G401.6 (cell line): ENCODE results near the gene FSTL4.

Experiments used
- FAIRE-seq: peaks from 2 replicates; lab custom pipeline; 2012; peaks lifted over from hg19 to GRCh38; lab: Jason Lieb, UNC

The FSTL4 gene

DNA sequence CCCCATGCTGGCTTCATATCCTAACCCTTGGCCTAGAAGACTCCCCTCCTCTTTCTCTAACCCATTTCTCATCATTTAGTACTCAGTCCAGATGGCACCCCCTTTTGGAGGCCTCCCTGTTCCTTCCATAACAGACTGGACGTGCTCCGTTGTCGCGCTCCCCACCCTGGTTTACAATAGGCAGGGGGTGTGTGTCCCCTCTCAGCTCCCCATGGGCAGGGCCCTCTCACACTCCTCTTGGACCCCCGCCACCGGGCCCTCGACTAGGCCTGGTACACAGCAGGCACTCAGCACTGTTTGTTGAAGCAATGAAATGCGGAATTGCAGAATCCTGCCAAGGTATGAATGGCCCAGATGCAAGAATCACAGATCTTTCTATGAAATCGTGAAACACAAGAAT is 227.4 kb downstream of the FSTL4 start:
- no peak for FAIRE-seq

DNA sequence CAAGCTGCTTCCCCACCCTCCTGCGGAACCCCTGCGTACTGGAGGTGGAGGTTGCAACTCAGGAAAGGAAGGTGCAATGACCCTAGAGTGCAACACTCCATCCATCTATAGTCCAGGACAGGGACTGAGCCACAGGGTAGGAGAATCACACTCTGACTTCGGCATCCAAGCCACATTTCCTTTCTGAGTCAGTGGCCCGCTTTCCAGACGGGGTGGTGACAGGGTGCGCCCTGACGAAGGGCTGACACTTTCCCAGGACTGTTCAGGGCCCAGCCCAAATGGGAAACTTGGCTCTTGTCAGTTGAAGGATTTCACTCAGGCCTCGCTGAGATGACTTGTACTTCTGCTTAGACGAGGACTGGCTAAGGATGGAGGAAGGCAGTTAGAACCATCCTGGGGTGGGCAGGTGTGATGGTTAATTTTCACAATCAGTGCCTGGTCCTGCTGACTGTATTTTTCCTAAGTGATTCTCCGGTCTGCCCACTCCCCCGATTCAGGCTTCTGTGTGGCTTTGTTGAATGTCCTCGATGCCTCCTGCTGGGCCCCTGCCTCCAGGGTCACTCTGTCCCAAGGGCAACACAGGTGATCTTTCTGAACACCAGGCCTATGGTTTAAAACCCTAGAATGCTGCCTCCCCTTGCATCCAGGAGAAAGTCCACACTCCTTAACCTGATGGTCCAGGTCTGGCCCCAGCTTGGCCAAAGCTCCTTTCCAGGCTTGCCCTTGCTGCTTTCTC is 228.1 kb downstream of the FSTL4 start:
- no peak for FAIRE-seq

DNA sequence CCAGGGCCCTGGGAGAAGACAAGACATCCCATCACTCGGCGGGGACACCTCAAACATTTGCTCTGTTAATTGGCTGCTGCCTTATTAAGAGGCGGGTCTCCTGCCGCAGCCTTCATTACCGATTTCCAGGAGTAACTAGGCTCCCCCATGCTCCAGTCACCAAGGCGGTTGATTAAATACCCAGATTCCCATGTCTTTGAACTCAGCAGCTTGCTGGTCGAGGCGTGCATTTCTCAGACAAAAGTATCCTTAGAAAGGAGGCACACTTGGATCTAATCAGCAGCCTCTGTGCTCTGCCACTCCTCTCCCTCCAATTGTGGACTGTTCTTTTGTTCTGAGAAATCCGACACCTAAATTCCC is 228.8 kb downstream of the FSTL4 start:
- no peak for FAIRE-seq

DNA sequence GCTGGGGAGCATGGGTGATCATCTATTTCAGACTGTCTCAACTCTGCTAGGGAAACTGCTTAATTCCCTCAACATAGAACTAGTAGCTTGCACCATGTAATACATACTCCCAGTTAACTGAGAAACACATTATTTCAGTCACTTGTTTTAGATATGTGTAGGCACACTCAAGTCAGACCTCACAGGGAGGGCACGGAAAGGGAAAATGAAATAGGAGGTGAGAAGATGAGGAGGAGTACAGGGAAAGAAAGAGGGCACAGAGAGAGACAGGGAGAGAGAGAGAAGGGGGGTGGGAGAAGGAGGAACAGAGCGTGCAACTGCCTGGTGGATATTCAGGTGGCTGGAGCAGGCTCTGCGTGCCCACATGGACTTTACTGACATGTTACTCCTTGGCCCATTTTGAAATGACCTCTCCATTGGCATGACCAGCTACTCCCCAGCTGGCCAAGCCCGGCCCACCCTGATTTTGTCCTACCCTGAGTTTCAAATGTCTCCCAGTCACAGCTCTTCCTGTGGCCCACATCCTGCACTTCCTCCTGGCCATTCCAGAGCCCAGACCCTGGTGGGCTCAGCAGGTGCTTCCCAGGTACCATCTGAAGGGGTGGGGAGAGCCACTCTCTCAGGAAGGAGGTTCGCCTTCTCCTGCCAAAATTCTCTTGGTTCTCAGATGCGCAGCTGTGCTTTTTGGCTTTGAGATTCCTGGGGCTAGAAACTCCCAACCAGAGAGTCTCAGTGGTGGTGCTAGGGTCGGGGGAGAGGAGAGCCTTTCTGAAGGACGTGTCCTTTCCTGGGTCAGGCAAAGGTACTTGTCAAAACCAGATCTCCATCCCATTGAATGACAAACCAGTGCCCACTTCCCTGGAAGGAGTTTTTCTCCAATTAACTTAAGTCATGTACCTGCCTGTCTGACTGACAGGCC is 229.4 kb downstream of the FSTL4 start:
- FAIRE-seq = no peak

DNA sequence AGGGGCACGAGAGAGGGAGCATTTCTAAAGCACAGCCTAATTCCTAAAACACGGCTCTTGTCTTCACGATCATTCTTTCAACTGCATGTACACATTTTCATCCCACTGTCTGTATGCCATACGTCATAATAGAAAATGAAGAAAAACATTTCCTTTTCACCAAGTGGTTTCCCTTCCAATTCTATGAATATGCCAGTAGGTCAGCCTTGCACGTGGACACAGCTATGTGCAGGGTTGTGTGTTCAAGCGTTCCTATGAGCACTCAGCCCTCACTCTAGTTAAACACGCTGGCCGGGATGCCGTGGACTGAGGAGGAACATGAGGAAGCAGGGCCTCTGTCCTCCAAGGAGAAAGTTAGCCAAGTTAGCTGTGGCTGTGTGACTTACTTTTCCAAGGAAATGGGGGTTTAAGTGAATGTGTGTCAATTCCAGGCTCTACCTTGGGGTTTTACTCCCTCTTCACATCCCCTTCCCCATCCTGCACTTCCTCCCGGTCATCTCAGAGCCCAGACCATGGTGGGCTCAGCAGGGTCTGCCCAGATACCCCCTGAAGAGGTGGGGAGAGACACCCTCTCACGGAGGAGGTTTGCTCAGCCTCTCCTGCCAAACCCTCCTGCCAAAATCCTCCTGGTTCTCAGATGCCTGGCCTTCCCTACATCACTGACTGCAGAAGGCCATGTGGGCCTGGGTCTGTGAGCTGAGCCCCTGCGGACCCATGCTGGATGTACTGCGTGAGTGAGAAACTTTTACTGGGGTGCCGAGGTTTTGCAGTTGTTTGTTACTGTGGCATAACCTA is 230.6 kb downstream of the FSTL4 start:
- FAIRE-seq = no peak

DNA sequence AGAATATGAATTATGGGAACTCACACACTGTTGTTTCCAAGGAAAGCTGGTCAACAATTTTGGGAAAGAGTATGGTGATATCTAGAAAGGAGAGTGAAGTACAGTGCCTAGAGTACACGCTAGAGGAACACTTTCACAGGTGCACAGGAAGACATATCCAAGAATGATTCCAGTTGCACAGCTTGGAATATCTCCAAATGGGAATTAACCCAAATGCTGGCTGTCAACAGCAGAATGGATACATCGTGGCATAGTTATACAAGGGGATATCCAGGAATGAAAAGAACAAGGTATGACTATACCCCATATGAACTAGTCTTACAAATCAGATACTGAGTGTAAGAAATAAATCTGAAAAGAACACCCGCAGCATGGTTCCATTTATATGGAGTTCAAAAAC is 231.3 kb downstream of the FSTL4 start:
- FAIRE-seq = no peak

DNA sequence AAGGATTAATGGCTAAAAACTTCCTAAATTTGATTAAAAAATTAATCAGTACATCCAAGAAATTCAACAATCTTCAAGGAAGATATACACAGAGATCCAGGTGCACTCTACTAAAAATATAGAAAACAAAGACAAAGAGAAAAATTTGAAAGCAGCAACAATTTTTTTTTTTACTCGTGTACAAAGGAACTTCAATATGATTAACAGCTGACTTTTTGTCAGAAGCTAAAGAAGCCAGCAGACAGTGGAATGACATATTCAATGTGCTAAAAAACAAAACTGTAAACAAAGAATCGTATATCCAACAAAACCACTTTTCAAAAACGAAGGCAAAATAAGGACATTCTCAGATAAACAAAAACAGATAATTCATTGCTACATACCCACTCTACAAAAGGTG is 234.6 kb downstream of the FSTL4 start:
- FAIRE-seq = no peak

DNA sequence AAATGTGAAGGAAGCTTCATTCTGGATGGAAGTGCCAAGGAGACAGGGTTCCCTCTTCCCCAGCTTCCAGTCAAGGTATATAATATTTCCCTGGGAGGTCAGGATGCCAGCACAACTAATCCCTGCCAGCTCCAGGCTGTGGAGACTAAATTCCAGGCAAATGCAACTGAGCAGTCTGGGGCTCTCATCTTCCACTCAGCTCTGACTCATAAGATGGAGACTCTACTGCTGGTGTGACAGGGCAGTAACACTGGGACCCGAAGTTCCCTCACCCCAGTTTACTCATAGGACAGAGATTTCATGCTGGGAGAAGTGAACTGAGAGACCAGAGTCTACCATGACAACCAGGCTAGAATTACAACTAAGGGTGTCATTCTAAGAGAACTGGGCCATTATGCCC is 235.4 kb downstream of the FSTL4 start:
- FAIRE-seq = no peak

DNA sequence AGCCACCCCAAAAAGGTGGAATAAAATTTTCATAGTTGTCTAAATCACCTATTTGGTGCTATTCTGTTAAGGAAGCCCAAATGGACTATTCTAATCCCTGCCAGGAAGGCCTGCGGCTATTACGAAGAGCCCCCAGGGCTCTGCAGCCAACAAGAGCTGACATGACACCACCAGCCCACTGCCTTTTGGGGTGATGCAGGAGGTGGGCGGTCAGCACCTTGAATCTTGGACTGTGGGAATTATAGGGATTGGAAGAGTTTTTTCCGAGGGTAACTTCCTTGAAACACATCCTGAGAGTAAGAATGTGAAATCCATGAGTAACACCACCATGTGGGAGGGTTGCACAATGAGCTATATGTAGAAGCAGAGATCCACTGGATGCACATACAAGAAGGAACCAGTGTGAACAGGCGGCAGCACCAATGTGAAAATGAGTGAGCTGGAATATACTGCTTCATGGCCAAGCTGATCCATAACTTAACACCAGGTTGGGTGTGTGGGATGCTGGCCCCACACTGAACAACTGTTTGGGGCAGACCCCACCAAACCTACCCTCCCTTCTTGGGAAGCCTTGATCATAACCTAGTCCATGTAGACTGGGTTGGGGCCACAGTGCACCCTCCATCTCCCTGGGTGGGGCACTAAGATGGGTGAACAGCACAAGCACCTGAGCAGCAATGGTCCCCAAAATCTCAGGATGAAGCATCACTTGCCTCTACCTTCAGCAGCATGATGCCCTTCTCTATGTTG is 239.0 kb downstream of the FSTL4 start:
- no peak for FAIRE-seq

DNA sequence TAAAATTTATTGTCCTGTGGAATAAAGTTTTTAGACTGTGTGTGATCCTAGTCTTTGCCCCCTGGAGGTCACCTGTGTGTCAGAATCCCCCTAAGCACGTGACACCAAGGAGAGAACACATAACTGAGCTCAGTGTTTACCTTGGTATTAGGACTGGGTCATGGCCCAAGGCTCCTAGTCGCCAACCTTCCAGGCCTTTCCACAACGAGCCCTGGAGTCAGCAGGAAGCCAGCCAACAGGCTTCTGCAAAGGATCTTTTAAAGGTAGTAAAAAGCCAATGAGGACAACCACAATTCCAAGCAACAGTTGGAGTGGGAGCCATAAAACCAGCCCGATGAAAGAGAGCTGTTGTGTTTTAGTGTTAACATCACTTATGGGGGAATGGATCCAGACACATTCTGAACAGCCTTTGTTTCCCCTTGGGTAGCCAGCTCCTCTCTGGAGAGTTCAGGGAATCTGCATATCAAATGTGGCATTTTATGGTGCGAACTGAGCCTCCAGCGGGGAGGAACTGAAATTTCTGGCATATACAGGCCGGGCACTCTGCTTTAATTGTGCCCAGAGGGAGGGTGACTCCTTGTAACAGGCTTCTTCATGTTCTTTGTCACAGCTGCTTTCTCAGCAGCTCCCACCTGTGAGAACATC is 239.9 kb downstream of the FSTL4 start:
- no peak for FAIRE-seq

DNA sequence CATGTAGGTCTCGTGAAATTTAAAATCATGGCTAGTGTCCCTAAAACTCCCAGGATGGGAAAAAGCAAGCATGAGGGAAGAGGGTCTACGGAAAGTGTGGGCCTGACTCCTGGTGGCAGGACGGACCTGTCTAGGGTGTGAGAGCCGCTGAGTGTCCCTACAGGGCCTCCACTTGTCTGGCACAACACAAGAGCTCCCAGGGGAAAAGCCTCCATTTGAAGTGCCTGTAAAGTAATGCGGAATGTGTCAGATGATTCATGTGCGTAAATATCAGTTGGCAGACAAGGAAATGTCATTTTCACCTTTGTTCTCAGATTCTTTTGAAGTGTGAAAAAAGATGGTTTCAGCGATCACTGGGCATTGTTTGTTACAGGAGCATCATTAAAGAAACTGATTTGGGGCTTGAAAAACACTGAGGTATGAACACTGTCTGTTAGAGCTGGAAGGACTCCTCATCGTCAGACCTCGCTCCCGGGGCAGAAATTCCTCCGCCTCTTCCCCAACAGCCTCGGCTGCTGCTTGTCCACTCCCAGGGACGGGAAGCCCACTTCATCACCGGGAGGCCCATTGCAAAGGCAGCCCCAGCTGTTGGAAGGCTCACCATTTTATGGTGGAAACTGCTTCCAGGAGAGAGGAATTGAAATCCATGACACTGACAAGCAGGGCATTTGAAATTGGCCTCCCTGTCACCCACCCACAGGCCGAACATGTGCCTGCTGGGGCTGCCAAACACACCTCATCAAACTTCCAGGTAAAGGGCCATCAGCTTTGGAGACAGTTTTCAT is 240.8 kb downstream of the FSTL4 start:
- no peak for FAIRE-seq

DNA sequence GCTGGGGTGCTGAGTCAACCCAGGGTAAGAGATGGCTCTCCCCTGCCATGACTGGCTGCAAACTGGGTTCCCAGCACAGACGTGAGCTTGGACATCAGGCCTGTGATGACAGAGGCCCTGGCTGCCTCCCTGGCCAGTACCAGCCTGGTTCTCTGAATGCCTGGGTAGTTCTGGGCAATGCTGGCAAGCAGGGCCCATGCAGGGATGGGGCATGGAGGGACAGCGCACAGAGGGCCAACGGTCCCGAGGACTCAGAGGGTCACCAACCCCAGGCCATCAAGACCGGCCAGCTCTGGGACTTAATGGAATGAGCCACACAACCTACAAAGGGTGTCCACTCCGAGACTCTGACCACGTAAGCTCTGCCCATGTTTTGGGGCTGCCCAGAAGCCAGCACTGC is 241.4 kb downstream of the FSTL4 start:
- FAIRE-seq = no peak

DNA sequence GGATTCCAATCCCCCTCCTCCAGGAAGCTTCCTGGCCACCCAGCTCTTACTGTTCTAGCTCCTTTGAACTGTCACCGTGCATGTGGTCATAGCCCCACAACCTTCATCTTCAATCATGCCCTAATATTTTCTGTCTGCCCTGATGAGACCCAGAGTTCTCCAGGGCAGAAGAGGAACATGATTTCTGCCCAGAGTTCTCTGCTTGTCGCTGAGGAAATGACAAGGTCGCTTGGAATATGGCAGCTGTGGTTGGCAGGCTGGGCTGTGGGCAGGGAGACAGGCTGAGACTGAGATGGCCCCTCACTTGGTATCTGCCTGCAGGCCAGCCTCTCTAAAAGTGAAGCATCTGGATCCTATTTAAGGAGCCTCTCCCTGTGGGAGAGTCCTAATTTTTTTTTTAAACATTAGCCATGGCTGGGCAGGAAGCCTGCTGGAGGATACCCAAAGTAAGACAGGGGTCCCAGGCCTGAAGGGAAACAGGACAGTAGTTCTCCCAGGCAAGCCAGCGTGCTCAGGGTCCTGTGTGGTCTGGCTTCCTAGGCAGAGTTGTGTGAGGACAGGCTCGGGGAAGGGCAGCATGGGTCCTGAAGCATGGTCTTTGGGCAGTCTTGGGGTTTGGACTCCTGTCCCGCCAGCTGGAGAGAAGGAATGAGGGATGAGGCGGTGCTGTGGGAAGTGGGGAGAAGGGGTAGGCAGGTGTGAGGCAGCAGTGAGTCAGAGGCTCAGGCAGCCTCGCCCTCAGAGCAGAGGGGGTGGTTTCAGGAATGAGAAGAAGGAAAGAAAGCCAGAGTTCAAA is 242.1 kb downstream of the FSTL4 start:
- FAIRE-seq = no peak

DNA sequence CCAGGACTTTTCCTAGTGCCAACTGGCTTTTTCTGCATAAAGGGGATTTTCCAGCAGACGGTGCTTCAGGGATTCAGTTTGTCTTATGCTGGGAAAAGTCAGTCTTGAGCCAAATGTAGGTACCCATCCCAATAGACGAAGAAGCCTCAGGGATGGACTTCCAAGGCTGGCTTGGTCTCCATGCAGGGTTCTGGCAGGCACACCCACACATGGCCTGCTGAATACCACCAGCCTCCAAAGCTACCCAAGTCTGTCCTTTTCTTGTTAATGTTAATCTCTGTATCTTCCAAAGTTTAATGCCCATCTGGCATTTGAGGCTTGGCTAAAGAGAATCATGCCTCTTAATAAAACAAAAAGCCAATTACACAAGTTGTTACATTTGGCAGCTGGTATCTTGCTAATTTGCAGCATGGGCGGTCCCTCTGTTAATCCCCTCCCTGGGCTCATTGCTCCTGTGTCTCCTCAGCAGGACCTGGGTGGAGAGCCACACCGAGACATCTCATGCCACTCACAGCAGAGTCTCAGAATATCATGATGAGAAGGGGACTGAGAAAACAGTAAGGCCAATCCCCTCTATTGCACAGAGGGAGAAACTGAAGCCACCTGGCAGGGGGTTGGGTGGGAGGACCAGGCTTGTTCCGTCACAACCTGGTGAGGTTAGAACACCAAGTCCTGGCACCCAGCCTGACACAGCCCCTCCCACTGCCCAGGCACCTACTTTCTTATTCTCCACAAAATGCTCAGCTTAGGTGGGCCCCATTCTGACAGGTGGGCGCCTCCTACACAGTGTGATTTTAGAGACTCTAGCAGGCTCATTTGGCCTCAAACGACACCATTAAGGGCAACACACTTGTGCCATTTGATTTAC is 243.2 kb downstream of the FSTL4 start:
- no peak for FAIRE-seq

DNA sequence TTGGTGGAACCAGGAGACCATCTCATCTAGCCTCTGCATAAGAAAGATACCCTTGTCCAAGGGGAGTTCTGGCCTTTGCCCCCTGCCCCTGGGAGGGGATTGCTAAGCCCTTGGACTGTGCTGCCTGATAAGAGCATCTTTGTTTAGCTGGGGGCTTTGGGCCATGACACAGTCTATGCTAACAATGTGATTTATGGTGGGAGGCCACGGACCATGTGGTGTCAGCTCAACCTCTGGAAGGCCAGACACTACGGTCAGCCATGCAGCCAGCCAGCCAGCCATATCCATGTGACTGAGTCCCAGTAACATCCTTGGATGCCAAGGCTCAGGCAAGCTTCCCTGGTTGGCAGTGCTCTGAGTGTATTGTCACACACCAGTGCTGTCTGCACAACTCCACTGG is 244.4 kb downstream of the FSTL4 start:
- no peak for FAIRE-seq

DNA sequence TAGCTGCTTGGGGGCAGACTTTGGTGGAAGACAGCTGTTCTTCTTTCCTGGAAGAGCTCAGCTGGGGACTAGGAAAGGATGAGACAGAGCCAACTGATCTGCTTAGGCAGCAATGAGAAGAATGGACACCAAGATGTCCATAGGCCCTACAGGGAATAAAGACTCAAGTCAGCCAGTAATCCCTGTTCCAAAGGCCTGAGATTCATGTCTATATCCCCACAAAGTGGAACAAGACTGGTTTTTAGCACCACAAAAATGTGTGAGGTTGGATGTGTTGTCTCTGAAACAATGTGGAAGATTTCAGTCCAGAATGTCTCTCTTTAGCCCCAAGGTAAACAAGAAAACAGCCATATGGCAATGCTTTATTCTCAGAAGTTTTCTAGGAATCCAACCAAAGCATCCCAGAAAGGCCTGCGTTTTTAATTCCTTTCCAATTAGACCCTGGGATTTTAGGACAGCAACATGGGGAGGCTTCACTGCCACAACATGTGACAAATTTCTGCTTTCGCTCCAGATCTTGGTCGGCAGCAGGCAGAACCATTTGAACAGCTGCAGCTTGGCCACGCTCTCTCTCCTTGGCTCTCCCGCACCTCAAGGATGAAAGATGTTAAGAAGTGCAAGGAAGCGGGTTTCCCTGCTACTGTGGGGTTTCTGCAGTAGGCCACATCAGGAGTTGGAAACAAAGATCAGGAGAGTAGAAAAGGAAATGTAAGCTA is 245.1 kb downstream of the FSTL4 start:
- FAIRE-seq = no peak

DNA sequence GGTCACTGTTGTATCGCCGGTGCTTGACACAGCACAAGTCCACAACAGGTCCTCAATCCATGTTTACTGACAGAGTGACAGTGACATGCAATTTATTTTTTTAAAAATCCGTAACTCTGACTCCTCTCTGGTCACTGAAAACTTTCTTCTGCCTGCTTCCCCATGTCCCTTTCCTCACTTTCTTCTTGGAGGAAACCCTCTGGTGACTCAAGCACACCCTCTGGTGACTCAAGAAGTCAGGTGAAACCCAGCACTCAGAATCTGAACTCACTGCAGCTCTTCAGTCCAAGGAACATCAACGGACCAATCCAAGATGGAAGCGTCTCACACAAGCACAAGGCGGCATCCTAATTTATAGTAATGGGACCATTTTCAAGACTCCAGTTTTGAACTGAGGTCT is 245.9 kb downstream of the FSTL4 start:
- no peak for FAIRE-seq

DNA sequence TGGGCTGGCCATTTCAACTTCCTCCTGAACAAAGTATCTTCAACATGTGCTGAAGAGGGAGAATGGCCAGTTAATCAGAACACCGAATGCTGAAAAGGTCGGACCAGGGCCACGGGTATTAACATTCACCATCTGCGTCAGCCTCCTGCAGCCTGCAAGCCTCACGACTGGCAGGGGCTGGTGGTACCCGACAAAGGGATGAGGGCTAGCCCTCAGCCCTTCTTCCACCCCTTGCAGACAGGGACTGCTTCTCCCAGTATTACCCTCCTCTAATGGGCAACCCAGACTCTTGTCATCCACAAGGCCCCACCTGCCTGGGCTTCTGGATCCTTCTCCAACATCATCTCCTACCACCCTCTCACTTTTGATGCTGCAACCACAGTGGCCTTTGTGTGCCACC is 246.6 kb downstream of the FSTL4 start:
- FAIRE-seq = no peak
